Measurements from ENCODE around the gene CD63. TPM values are rescaled to one million over a fixed set of nuclear protein-coding genes. Genes with fewer than 3 reads are reported as not detected.

Gene CD63
- total and polyA plus RNA-seq, 2 of the 13 experiments (the other 11 are each of a cell fraction or from before 2014, with no cell fraction given), result 234 to 277 TPM

DNA sequence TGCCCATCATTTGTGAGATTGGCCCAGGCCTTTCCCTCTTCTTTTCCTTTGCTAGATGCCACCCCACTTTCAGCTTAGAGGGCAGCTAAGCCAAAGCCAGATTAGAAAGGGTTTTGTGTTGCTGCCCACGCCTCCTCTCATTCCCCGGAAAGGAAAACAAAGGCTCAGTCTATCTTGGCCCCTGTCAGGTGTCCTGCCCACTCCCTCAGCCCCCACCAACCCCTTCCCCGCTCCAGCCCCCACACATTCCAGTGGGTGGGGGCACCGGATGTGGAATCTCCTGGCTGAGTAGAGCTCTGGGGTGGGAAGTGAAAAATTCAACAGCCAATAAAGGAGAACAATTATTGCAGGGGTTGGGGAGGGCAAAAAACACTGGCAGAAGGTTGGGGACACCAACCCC lies 10.8 kb downstream of the CD63 start (continued):
- no peak for TF ChIP-seq SOX13 (IDR thresholded peaks at IDR 0.05)
- TF ChIP-seq SOX13 (CRISPR knock-in tag; conservative IDR thresholded peaks at IDR 0.05 in 1 of 2, IDR thresholded peaks at IDR 0.05 in 1 of 2), result 0 out of 4 replicates have a peak, but pooled peaks of 1 of the 2 experiments have one; percentile 4
- TF ChIP-seq ZNF850 (CRISPR knock-in tag; conservative IDR thresholded peaks at IDR 0.05), result no peak
- TF ChIP-seq ETV5 (CRISPR knock-in tag; IDR thresholded peaks at IDR 0.05; ENCODE audit: borderline replicate concordance), result peak; percentile 41; the same call in 1 of the 2 replicates
- no peak for TF ChIP-seq SALL1 (CRISPR knock-in tag; IDR thresholded peaks at IDR 0.05)

DNA sequence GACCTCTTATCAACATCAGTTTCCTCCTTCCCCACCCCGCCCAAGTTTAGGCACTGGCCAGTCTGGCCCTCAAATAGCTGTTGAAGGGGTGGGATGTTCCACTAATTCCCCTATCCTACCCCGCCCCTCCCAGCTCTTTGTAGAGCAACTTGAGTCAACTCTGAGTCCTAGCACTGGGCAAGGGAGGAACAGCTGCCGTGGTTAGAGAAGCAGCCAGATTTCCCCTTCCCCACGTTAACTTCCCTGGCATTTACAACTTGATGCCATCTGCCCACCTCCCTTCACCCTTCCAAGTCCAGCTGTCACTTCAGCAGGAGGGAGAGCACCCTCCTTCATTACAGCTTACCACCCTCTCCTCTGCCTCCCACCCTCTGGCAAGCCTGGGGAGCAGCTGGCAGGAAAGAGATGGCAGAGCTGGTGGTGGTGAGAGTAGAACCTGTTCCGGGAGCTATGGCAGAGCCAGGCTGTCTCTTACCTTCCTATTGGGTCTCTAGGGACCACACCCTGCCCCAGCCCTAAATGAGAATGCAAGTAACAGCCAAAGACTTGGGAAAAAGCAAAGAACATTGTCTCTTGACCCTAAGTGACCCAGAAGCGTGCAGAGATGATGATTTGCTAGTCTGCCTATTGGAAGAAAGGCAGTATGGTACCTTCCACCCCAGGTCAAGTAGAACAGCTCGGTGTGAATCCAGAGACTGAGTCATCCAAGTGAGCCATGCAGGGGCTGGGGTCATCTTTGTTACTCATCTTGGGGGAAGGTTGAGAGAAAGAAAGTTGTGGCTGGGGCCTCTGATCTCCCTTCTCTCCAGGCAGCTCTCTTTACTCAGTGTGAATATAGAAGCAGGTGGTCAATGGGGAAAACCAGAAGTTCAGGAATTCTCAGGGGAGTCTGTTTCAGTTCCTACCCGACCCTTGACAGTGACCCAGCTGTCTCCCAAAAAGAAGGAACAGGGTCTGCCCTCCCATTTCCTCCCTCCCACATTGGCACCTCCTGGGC lies 11.5 kb downstream of the CD63 start:
- H4K20me1 ChIP-seq (ENCODE audit: insufficient read depth, low read length), result no peaks in the 10 kb centered on the region
- WGBS (ENCODE audit: low lambda C conversion rate), result 85% methylated on average over 8 of the region's 8 CpGs
- FAIRE-seq, result no peak
- H2AFZ ChIP-seq (ENCODE audit: low read length), result no peak overlapping the region
- H3K27me3 ChIP-seq (ENCODE audit: control insufficient read depth in 1 of 2, insufficient read depth in 2 of 2, low read length in 2 of 2), result peaks cover 0 to 6% of the 10 kb centered on the region in 2 experiments; a peak in 1 of 5 replicates
- ChIA-PET POLR2A (interaction anchor here (1.2 to 4.5 kb wide), 2 partner anchors 12 to 35 kb away, joined by 4 to 38 read pairs; partner anchors contain the start of gene CD63), CTCF (ENCODE audit: low intra/inter-chr PET ratio, low total read pairs) (no interaction called here)
- no peaks in the 10 kb centered on the region; a peak in 1 of 5 replicates for H3K36me3 ChIP-seq (replicated peaks in 1 of 2; ENCODE audit: control insufficient read depth in 1 of 2, insufficient read depth in 2 of 2, low read length in 2 of 2)
- no TSS peak for BruUV-seq (replicated peaks)
- intact Hi-C loops (cut with micrococcal nuclease; ENCODE audit: unreplicated experiment) (no loop called here), in situ Hi-C loops (cut with HindIII; ENCODE audit: extremely low pct_ligation_motif_present, low pct_unique_long_range_greater_than_20kb) (no loop called here)
- DNase-seq (ENCODE audit: low spot score), result no peak
- peak overlapping the region; percentile 80; the same call in 1 of the 2 replicates for H3K9ac ChIP-seq (ENCODE audit: insufficient read depth, low read depth, low read length)
- ATAC-seq, result no peak
- H3K79me2 ChIP-seq (ENCODE audit: insufficient read depth, low read length), result no peaks in the 10 kb centered on the region
- no peak overlapping the region for H3K27ac ChIP-seq (ENCODE audit: extremely low read length, insufficient read depth, low read length)
- H3K4me2 ChIP-seq (ENCODE audit: low read depth, low read length), result peak overlapping the region; percentile 72
- H3K4me3 ChIP-seq (replicated peaks in 1 of 3; ENCODE audit: insufficient read depth in 1 of 3, low read depth in 2 of 3, low read length in 3 of 3), result peak overlapping the region; percentile 77 to 96 (median 84); a peak in 5 of 6 replicates
- H3K9me3 ChIP-seq (ENCODE audit: low read length), result no peaks in the 10 kb centered on the region
- TF ChIP-seq NCOR1 (IDR thresholded peaks at IDR 0.05; ENCODE audit: borderline replicate concordance, low read length), result no peak
- TF ChIP-seq FOSL2 (CRISPR knock-in tag; IDR thresholded peaks at IDR 0.05), result 0 out of 2 replicates have a peak, but pooled peaks have one; percentile 11
- H3K4me1 ChIP-seq (ENCODE audit: insufficient read depth, low read length), result peaks cover 62% of the 10 kb centered on the region

Data from HepG2 (cell line).